Adrenal gland (tissue), 12 donors: Measurements from ENCODE around the gene BNIP2. TPM values are rescaled to one million over a fixed set of nuclear protein-coding genes. Genes with fewer than 3 reads are reported as not detected.

Experiments
- DNase-seq, 7 donors: peaks; one replicate each; pipeline ENCODE4 v3.0.0-alpha.2; 2019 to 2020
- H3K27ac ChIP-seq, 5 donors: fragments of 200-600 bp; sonication (generic) in 4 of 5; 1 replicate in 3 of 5; 2 replicates in 2 of 5; pipeline versions ENCODE4 v1.5.1 to v1.8.0; 2016 to 2020; ENCODE audit warnings: mild to moderate bottlenecking in 1 of 5
- H3K27me3 ChIP-seq: fragments of 200-600 bp; 2 replicates; pipeline ENCODE4 v1.8.0; 2021
- H3K36me3 ChIP-seq, 2 donors: fragments of 200-600 bp; replicated peaks in 1 of 2; 1 replicate in 1 of 2; 2 replicates in 1 of 2; pipeline versions ENCODE4 v1.5.1 to v1.8.0; 2018 to 2022
- H3K4me1 ChIP-seq, 2 donors: fragments of 200-600 bp; replicated peaks in 1 of 2; 1 replicate in 1 of 2; 2 replicates in 1 of 2; pipeline versions ENCODE4 v1.5.1 to v1.8.0; 2018 to 2021
- H3K4me3 ChIP-seq, 4 donors: fragments of 200-600 bp; sonication (generic) in 3 of 4; one replicate each; pipeline ENCODE4 v1.5.1; 2016 to 2018
- H3K9me3 ChIP-seq, 3 donors: fragments of 200-600 bp; sonication (generic) in 1 of 3; replicated peaks in 1 of 3; 1 replicate in 2 of 3; 2 replicates in 1 of 3; pipeline versions ENCODE4 v1.5.1 to v1.8.0; 2016 to 2021
- POLR2A ChIP-seq, 2 donors: fragments of 450-650 bp; IDR thresholded peaks; one replicate each; pipeline ENCODE4 v1.6.1; 2017; ENCODE audit warnings: antibody characterized with exemption in 2 of 2, mild to moderate bottlenecking in 2 of 2, moderate library complexity in 1 of 2
- WGBS, 4 donors: extraction: QIAGEN DNeasy Blood & Tissue Kit in 2 of 4; methylation state at CpG; one replicate each; pipeline versions ENCODE4 v1.1.5 to v1.1.7; 2013 to 2017; 5-methylcytosine and 5-hydroxymethylcytosine counted together
- intact Hi-C, 2 donors: fragments of 100-400 bp; cut with DNase I; formaldehyde crosslinking; loops; one replicate each; pipeline versions ENCODE4 v1.14.1 to v1.15.0; 2022 to 2023
- polyA plus RNA-seq, 3 donors: library from polyadenylated mRNA; stranded (reverse); fragments of 200-250 nt in 2 of 3; fragments of 350-450 nt in 1 of 3; fragmentation: Illumina TruSeq in 1 of 3; extraction: RNeasy Lipid Tissue Mini Kit (QIAGEN cat#74804) in 1 of 3; gene quantifications; one replicate each; pipeline ENCODE4 v1.2.3, GENCODE V29; 2013 to 2014
- total RNA-seq, 9 donors: library from RNA; depleted of rRNA in 4 of 9; stranded (reverse); fragments of >200 nt in 4 of 9; fragments of 120-200 nt in 1 of 9; fragmentation: NEBNext Ultra II Directional in 1 of 9; extraction: Animal tissue kit (Norgen Biotek cat#: 25700) in 1 of 9; gene quantifications; one replicate each; pipeline versions ENCODE4 v1.1.0 to v1.2.4, GENCODE V29; 2013 to 2023
- TF ChIP-seq, protein P1 (sequence below), 6 experiments: fragments of 450-650 bp in 4 of 6; fragments of 200-600 bp in 2 of 6; sonication (generic) in 1 of 6; IDR thresholded peaks; 1 replicate in 5 of 6; 2 replicates in 1 of 6; pipeline versions ENCODE4 v1.5.1 to v1.8.0; 2016 to 2021; ENCODE audit warnings: antibody characterized with exemption in 6 of 6, mild to moderate bottlenecking in 2 of 6, moderate library complexity in 1 of 6
- donor health status: healthy with polysubstance abuse.
- donor health status: Bipolar disorder and iron deficiency.
- donor health status: DM: yes; HTN: yes; CAD: no.
- donor health status: DM: no; HTN: no; CAD: no.
- donor health status: DM: no; HTN: no; CAD: no.
- donor health status: DM: yes; HTN: yes; CAD: no.

The BNIP2 gene
- total and polyA plus RNA-seq, 12 donors = 24.5 to 183 (median 67.4) TPM

DNA sequence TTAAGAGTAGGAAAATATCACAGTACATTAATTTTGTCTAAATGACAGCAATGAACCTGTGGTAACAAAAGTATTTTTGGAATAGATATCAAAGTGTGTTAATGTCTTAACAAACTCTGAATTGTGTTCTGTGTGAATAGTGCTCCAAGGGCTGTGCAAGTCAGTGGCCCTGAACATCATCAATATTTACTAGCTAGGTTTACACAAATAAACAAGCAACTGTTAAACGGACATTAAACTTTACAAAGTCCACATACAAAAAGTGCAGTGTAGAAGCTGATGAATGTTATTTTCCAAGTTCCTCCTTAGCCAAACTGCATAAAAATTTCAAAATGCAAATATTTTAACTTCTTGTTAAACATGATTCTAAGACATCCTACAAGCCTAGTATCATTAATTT lies 29.8 kb downstream of the BNIP2 start:
- Histone ChIP-seq H3K9me3 (no peaks in the 10 kb centered on the region), H3K27ac (no peak overlapping the region), H3K4me1 (peaks cover 9 to 21% of the 10 kb centered on the region in 2 donors), H3K36me3 (peaks cover 0 to 35% of the 10 kb centered on the region in 2 donors), H3K27me3 (no peaks in the 10 kb centered on the region), H3K4me3 (no peak overlapping the region)
- intact Hi-C loops = no loop called here
- TF ChIP-seq, protein P1, sequence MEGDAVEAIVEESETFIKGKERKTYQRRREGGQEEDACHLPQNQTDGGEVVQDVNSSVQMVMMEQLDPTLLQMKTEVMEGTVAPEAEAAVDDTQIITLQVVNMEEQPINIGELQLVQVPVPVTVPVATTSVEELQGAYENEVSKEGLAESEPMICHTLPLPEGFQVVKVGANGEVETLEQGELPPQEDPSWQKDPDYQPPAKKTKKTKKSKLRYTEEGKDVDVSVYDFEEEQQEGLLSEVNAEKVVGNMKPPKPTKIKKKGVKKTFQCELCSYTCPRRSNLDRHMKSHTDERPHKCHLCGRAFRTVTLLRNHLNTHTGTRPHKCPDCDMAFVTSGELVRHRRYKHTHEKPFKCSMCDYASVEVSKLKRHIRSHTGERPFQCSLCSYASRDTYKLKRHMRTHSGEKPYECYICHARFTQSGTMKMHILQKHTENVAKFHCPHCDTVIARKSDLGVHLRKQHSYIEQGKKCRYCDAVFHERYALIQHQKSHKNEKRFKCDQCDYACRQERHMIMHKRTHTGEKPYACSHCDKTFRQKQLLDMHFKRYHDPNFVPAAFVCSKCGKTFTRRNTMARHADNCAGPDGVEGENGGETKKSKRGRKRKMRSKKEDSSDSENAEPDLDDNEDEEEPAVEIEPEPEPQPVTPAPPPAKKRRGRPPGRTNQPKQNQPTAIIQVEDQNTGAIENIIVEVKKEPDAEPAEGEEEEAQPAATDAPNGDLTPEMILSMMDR (IDR thresholded peaks at IDR 0.05) = no peak
- no peak for TF ChIP-seq POLR2A (IDR thresholded peaks at IDR 0.05)
- DNase-seq = no peak
- WGBS, 4 donors = 55 to 76% (median 66%) methylated on average over 1 of the region's 1 CpG

DNA sequence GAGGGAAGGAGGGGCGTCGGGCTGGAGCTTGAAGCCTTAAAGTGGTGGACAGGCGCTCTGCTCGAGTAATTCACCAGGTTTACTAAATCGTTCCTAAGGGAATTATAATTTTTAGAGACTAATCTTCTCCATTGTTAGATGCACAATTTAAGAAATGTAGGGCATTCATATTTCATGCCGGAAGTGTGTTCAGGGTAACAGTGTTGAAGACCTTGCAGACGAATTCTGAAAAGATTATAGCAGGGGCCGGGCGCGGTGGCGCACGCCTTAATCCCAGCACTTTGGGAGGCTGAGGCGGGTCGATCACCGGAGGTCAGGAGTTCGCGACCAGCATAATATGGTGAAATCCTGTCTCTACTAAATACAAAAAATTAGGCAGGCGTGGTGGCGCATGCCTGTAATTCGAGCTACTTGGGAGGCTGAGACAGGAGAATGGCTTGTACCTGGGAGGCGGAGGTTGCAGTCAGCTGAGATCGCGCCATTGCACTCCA lies 31.4 kb downstream of the BNIP2 start:
- Histone ChIP-seq H3K9me3 (no peaks in the 10 kb centered on the region), H3K27me3 (no peaks in the 10 kb centered on the region), H3K4me1 (peaks cover 9 to 21% of the 10 kb centered on the region in 2 donors), H3K4me3 (peak overlapping the region in 2 of 4 donors; percentile 81 to 93), H3K27ac (peak overlapping the region in 3 of 5 donors; percentile 59 to 87 (median 77)), H3K36me3 (peaks cover 0 to 21% of the 10 kb centered on the region in 2 donors)
- no peak for TF ChIP-seq POLR2A (IDR thresholded peaks at IDR 0.05)
- TF ChIP-seq, protein P1 (IDR thresholded peaks at IDR 0.05) = no peak
- peak in 5 of 7 donors; percentile 6 to 63 (median 22) for DNase-seq
- 33 to 51% (median 36%) methylated on average over 21 to 23 of the region's 23 CpGs for WGBS, 4 donors
- intact Hi-C loops = no loop called here

GRCh38 chr15:59656897-59657634 lies 32.1 kb downstream of the BNIP2 start, which contains the start of gene GTF2A2:
Gene GTF2A2, minus strand, starts transcription at chr15:59657515. Its CDS starts 5,238 bp downstream, at chr15:59652277.
- Histone ChIP-seq H3K9me3 (no peaks in the 10 kb centered on the region), H3K4me1 (peaks cover 9 to 21% of the 10 kb centered on the region in 2 donors), H3K27ac (peak within 1 kb of the TSS in 4 of 5 donors; percentile 67 to 87 (median 80)), H3K4me3 (peak within 1 kb of the TSS; percentile 29 to 93 (median 62)), H3K36me3 (peaks cover 0 to 16% of the 10 kb centered on the region in 2 donors), H3K27me3 (no peaks in the 10 kb centered on the region)
- peak; percentile 39 to 88 for TF ChIP-seq POLR2A (IDR thresholded peaks at IDR 0.05)
- TF ChIP-seq, protein P1 (IDR thresholded peaks at IDR 0.05) = peak in 1 of 6 experiments; percentile 4
- 0% methylated on average over 25 to 59 of the region's 59 CpGs for WGBS, 4 donors
- intact Hi-C loops = no loop called here
- DNase-seq = peak; percentile 92 to 96 (median 95)

DNA sequence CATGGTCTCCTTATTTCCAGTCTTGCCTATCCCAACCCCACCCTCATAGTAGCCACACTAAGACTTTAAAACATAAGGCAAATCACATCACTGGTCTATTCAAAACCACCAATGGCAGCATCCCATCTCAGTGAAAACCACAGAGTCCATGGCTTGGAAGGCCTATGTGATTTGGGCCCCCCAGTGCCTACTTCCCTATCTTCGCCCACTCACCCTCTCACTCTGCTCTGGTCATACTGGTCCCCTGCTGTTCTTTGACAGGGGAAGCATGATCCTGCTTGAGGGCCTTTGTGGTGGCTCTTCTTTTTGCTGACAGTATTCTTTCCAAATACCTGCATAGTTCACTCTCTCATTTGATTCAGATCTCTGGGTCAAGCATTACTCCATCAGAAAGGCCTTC lies 35.1 kb downstream of the BNIP2 start:
- no peaks in the 10 kb centered on the region for H3K27me3 ChIP-seq
- H3K4me1 ChIP-seq = peaks cover 9 to 21% of the 10 kb centered on the region in 2 donors
- WGBS, 4 donors = 79 to 95% (median 81%) methylated on average over 1 of the region's 1 CpG
- H3K36me3 ChIP-seq = peaks cover 0 to 15% of the 10 kb centered on the region in 2 donors
- H3K9me3 ChIP-seq = no peaks in the 10 kb centered on the region
- intact Hi-C loops = no loop called here
- H3K27ac ChIP-seq = no peak overlapping the region
- TF ChIP-seq, protein P1 (IDR thresholded peaks at IDR 0.05) = no peak
- no peak for TF ChIP-seq POLR2A (IDR thresholded peaks at IDR 0.05)
- no peak overlapping the region for H3K4me3 ChIP-seq
- no peak for DNase-seq
